ENCODE measurements around the gene KANSL1. TPM values are rescaled to one million over a fixed set of nuclear protein-coding genes. Genes with fewer than 3 reads are reported as not detected.
A peak's percentile ranks its signal among the peaks of the same experiment; 100 is the strongest.

The KANSL1 gene
- total RNA-seq, 1 donor from 2014 or later: 91.5 TPM

DNA sequence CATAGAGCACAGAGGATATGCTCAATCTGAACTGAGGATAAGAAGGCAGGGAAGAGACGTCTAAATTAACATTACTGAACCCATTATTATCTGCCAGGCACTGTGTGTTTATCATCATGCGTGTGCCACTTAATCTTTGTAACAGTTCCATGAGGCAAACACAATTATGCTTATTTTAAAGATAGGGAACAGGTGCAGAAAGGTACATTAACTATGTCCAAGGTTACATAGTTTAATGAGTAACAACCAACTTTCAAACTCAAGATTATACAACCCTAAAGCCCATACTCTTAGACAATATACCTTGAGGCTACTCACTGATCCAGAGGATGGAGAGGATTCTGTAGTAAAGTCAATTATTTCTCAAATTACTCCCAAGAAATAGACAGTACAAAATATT lies 151.0 kb downstream of the KANSL1 start:
- Mint-ChIP-seq H3K4me1 (ENCODE audit: low read depth) (peaks cover 17% of the 10 kb centered on the region), H3K27me3 (ENCODE audit: low read depth) (no peaks in the 10 kb centered on the region), H3K27ac (no peak overlapping the region), H3K4me3 (ENCODE audit: low read depth) (no peak overlapping the region), H3K9me3 (no peaks in the 10 kb centered on the region), H3K36me3 (ENCODE audit: low read depth) (peaks cover 75% of the 10 kb centered on the region)
- intact Hi-C loops (cut with micrococcal nuclease): loop anchor here (5.0 kb wide), 1 partner anchor 170 kb away; no protein-coding TSS in a partner anchor
- no peak for DNase-seq (ENCODE audit: low spot score)

DNA sequence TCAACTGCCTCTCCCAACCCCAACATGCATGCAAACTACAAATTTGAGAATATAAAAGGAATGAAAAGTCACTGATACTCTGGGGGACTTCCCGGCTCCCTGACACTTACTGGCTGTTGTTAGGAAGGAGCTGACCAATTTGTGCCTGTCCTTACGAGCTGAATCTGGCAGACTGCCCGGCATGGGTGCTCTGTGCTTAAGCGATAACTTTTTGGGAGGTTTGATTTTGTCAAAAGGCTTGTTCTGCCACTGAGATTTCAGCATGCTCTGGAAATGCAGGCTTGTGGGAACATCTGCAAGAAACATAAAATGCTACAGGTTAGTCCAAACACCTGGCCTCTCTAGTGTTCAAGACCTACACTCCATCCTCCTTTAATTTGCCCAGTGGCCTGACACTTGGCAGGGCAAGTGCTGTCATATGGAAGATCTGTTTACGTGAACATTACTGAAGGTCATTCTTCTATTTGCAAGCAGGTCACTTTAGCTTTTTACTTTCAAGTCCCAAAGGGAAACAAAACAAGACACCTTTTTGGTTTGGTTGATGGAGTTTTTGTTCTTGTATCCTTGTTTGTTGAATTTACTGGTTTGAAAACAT lies 153.5 kb downstream of the KANSL1 start:
- no peaks in the 10 kb centered on the region for H3K27me3 Mint-ChIP-seq (ENCODE audit: low read depth)
- H3K27ac Mint-ChIP-seq: no peak overlapping the region
- intact Hi-C loops (cut with micrococcal nuclease): loop anchor here (5.0 kb wide), 1 partner anchor 173 kb away; no protein-coding TSS in a partner anchor

DNA sequence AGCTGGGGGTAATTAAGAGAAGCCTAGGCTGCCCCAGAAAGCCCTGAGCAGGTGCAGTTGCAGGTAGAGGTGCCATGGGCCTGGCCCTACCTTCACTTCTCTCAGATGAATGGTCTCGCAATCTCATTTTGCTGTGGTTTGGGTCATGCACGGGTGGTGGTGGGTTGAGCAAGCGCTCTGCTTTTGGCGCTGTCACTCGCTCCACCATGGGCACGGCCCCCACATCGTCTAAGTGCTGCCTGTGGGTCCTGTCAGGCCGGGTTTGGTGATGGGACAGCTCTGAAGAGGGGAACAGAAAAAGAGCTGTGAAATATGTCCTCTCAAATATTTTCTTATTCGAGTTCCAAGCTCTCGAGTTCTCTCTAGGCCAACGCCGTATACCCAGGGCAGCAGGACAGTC lies 154.3 kb downstream of the KANSL1 start:
- Mint-ChIP-seq H3K27ac (no peak overlapping the region), H3K4me3 (ENCODE audit: low read depth) (no peak overlapping the region), H3K9me3 (no peaks in the 10 kb centered on the region), H3K36me3 (ENCODE audit: low read depth) (peaks cover 76% of the 10 kb centered on the region), H3K27me3 (ENCODE audit: low read depth) (no peaks in the 10 kb centered on the region), H3K4me1 (ENCODE audit: low read depth) (peaks cover 18% of the 10 kb centered on the region)
- DNase-seq (ENCODE audit: low spot score): no peak
- intact Hi-C loops (cut with micrococcal nuclease): no loop called here

More for the DNA sequence above, 153.5 kb downstream of the KANSL1 start:
- H3K4me1 Mint-ChIP-seq (ENCODE audit: low read depth): peaks cover 21% of the 10 kb centered on the region
- H3K9me3 Mint-ChIP-seq: no peaks in the 10 kb centered on the region
- H3K4me3 Mint-ChIP-seq (ENCODE audit: low read depth): no peak overlapping the region
- H3K36me3 Mint-ChIP-seq (ENCODE audit: low read depth): peaks cover 76% of the 10 kb centered on the region
- DNase-seq (ENCODE audit: low spot score): no peak

DNA sequence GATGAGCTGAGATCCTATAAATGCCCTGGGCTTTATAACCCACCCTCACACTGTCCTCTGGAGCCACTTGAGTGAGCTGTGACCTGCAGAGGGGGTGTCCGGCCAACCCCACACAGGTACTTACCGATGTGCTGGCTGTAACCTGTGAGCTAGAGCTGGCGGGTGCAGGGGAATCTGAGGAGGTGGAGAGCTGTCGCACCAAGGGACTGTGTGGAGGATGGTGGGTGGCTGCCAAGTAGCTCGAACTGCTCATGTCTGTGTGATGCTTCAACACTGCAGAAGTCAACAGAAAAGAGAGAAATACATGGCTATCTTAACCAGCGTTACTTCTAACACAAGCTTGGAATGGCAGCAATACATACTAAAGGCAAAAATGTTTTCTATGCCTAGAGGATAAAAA lies 154.8 kb downstream of the KANSL1 start:
- no peak for DNase-seq (ENCODE audit: low spot score)
- Mint-ChIP-seq H3K4me1 (ENCODE audit: low read depth) (peaks cover 18% of the 10 kb centered on the region), H3K27ac (peak overlapping the region; percentile 17), H3K9me3 (no peaks in the 10 kb centered on the region), H3K36me3 (ENCODE audit: low read depth) (peaks cover 73% of the 10 kb centered on the region), H3K27me3 (ENCODE audit: low read depth) (no peaks in the 10 kb centered on the region), H3K4me3 (ENCODE audit: low read depth) (no peak overlapping the region)
- intact Hi-C loops (cut with micrococcal nuclease): no loop called here

DNA sequence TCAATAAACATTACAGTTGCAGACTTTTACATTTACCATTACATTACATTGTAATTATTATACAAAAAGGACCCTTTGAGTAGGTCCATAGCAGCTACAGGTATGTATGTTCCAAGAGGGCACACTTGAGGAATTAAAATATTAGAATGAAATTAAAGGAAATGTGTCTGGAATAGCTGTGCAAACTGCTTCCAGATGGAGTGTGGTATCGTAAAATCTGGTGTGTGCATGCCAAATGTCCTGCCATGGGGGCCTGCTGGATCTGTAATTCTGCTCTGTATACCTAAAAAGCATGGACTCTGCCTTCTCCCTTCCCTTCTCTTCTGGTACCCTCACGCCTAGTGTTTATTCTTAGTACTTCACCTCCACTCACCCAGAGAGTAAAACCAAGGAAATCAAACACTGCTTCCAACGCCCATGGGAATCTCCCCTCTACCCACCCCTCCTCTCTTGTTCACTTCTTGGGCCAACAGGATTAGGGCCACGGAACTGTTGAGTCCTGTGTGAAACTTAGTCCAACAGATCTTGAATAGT lies 155.4 kb downstream of the KANSL1 start:
- Mint-ChIP-seq H3K4me1 (ENCODE audit: low read depth) (peaks cover 18% of the 10 kb centered on the region), H3K27ac (no peak overlapping the region), H3K36me3 (ENCODE audit: low read depth) (peaks cover 76% of the 10 kb centered on the region), H3K27me3 (ENCODE audit: low read depth) (no peaks in the 10 kb centered on the region), H3K9me3 (no peaks in the 10 kb centered on the region), H3K4me3 (ENCODE audit: low read depth) (no peak overlapping the region)
- intact Hi-C loops (cut with micrococcal nuclease): no loop called here
- DNase-seq (ENCODE audit: low spot score): no peak

DNA sequence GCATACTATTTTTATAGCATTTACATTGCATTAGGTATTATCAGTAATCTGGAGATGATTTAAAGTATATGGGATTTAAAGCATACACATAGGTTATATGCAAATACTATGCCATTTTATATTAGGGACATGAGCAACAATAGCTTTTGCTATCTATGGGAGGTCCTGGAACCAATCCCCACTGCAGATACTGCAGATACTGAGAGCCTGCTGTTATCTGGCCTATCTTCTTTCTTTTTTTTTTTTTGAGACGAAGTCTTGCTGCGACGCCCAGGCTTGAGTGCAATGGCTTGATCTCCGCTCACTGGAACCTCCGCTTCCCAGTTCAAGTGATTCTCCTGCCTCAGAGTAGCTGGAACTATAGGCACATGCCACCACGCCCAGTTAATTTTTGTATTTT lies 156.7 kb downstream of the KANSL1 start:
- H3K4me1 Mint-ChIP-seq (ENCODE audit: low read depth): peaks cover 18% of the 10 kb centered on the region
- no peak overlapping the region for H3K27ac Mint-ChIP-seq
- peaks cover 82% of the 10 kb centered on the region for H3K36me3 Mint-ChIP-seq (ENCODE audit: low read depth)
- intact Hi-C loops (cut with micrococcal nuclease): no loop called here
- H3K9me3 Mint-ChIP-seq: no peaks in the 10 kb centered on the region
- no peak overlapping the region for H3K4me3 Mint-ChIP-seq (ENCODE audit: low read depth)
- no peaks in the 10 kb centered on the region for H3K27me3 Mint-ChIP-seq (ENCODE audit: low read depth)
- no peak for DNase-seq (ENCODE audit: low spot score)

DNA sequence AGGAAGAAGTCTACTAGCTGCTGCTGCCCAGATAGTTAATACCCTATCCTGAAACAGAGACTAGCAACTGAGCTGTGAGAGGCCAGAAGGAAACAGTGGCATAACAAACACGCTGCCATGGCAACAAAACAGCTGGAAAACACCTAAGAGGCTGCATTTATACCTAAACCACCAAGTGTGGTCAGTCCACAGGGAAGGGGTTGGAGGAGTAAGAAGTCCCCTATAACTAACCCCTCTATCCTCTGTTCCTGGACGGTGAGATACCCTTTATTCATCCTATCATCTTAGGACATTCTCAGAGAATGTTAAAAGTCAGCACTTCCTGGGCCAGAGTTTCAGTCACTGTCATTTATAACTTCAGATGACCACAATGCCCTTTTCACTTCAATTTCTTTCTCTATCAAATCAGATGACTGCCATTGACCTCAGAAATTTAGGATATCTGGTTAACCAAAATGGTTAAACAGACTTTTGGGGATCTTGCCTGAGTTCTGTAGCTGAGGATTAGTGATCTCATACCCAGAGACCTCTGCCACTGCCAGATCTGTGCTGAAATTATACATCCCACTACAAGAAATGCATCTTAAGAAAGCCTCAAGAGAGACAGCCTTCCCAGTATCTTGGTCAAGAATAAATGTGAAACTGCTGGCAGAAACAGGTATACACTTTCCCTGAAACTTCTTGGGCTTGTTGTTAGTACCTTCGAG lies 158.0 kb downstream of the KANSL1 start:
- H3K27ac Mint-ChIP-seq: peak overlapping the region; percentile 59
- no peak overlapping the region for H3K4me3 Mint-ChIP-seq (ENCODE audit: low read depth)
- no peak for DNase-seq (ENCODE audit: low spot score)
- intact Hi-C loops (cut with micrococcal nuclease): loop anchor here (1.0 kb wide), 1 partner anchor 17 kb away; no protein-coding TSS in a partner anchor
- H3K9me3 Mint-ChIP-seq: no peaks in the 10 kb centered on the region
- H3K27me3 Mint-ChIP-seq (ENCODE audit: low read depth): no peaks in the 10 kb centered on the region
- H3K36me3 Mint-ChIP-seq (ENCODE audit: low read depth): peaks cover 83% of the 10 kb centered on the region
- peaks cover 18% of the 10 kb centered on the region for H3K4me1 Mint-ChIP-seq (ENCODE audit: low read depth)

DNA sequence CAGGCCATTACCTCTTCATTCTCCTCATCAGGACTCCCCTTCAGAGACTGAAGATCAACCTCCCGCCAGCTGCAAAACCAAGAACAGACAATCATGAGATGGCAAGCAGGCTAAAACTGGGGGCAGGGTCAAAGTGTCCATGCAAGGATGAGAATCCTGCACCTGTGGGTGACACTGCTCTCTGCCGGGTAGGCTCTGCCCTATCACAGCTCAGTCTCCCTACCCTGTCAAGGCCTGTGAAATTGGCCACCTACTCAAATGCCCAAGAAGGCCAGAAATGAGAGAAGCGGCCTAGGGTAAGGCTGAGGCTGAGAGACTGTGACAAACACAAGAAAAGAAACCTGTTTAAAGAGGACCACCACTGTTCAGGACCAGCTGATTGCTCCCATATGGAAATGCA lies 159.8 kb downstream of the KANSL1 start:
- H3K4me3 Mint-ChIP-seq (ENCODE audit: low read depth): no peak overlapping the region
- intact Hi-C loops (cut with micrococcal nuclease): no loop called here
- no peaks in the 10 kb centered on the region for H3K27me3 Mint-ChIP-seq (ENCODE audit: low read depth)
- peaks cover 81% of the 10 kb centered on the region for H3K36me3 Mint-ChIP-seq (ENCODE audit: low read depth)
- DNase-seq (ENCODE audit: low spot score): no peak
- H3K9me3 Mint-ChIP-seq: no peaks in the 10 kb centered on the region
- H3K4me1 Mint-ChIP-seq (ENCODE audit: low read depth): peaks cover 22% of the 10 kb centered on the region
- no peak overlapping the region for H3K27ac Mint-ChIP-seq

DNA sequence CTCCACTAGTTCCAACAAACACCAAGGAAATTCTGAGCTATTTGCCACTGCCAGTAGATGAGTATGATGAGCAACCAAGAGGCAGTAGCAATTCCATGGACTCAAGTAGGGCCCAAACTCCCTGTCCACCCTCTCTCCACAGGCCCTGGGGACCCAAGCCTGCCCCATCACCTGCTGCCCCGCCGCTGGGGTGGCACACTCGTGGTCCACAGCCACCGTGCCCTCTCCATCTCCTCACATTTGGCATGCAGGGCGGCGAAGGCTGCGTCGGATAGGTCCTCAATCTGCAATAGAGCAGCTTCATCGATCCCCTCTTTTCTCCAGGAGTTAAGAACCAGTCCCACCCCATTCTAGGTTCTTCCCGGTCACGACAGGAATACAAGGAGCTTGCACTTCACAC lies 160.3 kb downstream of the KANSL1 start:
- H3K27ac Mint-ChIP-seq: no peak overlapping the region
- intact Hi-C loops (cut with micrococcal nuclease): no loop called here
- no peak overlapping the region for H3K4me3 Mint-ChIP-seq (ENCODE audit: low read depth)
- no peaks in the 10 kb centered on the region for H3K9me3 Mint-ChIP-seq
- peaks cover 76% of the 10 kb centered on the region for H3K36me3 Mint-ChIP-seq (ENCODE audit: low read depth)
- peaks cover 22% of the 10 kb centered on the region for H3K4me1 Mint-ChIP-seq (ENCODE audit: low read depth)
- no peak for DNase-seq (ENCODE audit: low spot score)
- no peaks in the 10 kb centered on the region for H3K27me3 Mint-ChIP-seq (ENCODE audit: low read depth)

DNA sequence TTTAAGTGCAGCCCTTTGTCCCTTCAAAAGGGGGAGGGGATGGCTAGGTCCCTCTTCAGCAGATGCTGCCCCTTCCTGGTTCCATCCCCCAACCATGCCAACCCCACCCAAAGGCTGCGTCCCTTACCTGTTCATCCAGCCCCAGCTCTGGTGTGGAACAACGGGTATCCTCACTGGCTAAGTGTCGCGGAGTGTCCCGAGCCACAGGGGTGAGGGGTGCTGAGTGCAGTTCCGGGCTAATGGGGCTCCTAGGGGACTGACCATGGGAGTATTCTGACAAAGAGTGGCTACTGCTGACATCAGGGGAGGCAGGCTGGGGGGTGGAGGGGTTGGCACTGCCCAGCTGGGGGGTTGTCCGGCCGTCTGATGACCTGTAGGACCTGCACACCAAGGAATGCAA lies 161.3 kb downstream of the KANSL1 start:
- no peak for DNase-seq (ENCODE audit: low spot score)
- no peaks in the 10 kb centered on the region for H3K27me3 Mint-ChIP-seq (ENCODE audit: low read depth)
- H3K36me3 Mint-ChIP-seq (ENCODE audit: low read depth): peaks cover 71% of the 10 kb centered on the region
- no peaks in the 10 kb centered on the region for H3K9me3 Mint-ChIP-seq
- H3K4me3 Mint-ChIP-seq (ENCODE audit: low read depth): no peak overlapping the region
- no peak overlapping the region for H3K27ac Mint-ChIP-seq
- peaks cover 22% of the 10 kb centered on the region for H3K4me1 Mint-ChIP-seq (ENCODE audit: low read depth)
- intact Hi-C loops (cut with micrococcal nuclease): no loop called here

DNA sequence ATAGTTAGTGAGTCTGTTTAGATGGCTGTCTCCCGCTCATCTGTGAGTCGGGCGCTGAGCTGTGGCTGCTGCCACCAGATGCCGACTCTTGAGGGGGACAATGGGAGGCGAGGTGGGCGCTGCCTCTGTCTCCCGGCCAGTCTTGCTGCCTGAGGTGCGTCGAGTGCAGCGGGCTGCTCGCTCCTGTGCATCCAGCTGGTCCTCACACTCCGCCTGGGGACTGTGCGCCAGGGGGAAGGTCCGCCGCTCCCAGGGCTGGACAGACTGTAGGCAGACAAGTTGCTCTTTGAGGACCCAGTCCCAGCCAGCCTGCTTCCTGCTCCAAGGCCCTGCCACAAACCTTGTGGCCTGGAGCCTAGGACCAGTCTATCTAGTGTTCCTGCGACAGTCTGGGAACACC lies 161.8 kb downstream of the KANSL1 start:
- Mint-ChIP-seq H3K36me3 (ENCODE audit: low read depth) (peaks cover 67% of the 10 kb centered on the region), H3K4me3 (ENCODE audit: low read depth) (no peak overlapping the region), H3K27ac (no peak overlapping the region), H3K4me1 (ENCODE audit: low read depth) (peaks cover 22% of the 10 kb centered on the region), H3K27me3 (ENCODE audit: low read depth) (no peaks in the 10 kb centered on the region), H3K9me3 (no peaks in the 10 kb centered on the region)
- DNase-seq (ENCODE audit: low spot score): no peak
- intact Hi-C loops (cut with micrococcal nuclease): no loop called here

DNA sequence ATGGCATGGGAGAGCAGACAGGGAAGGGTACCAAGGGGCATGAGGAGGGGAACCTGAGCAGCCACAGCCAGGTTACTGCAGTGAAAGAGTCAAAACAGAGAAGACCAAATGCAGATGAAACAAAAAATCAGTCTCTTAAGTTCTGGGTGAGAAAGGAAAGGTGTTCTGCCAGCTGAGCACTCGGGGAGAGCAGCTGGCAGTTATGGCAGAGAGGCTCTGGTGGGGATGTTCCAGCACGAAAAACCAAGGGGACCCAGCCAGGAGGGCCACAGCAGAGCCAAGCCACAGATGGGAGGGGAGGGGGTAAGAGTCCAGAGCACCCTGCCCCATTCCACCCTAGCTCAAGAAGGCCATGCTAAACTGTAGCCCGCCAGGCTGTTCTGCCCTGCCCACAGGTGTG lies 162.5 kb downstream of the KANSL1 start:
- Mint-ChIP-seq H3K27ac (peak overlapping the region; percentile 69), H3K9me3 (no peaks in the 10 kb centered on the region), H3K27me3 (ENCODE audit: low read depth) (no peaks in the 10 kb centered on the region), H3K4me1 (ENCODE audit: low read depth) (peaks cover 18% of the 10 kb centered on the region), H3K4me3 (ENCODE audit: low read depth) (no peak overlapping the region), H3K36me3 (ENCODE audit: low read depth) (peaks cover 62% of the 10 kb centered on the region)
- intact Hi-C loops (cut with micrococcal nuclease): no loop called here
- no peak for DNase-seq (ENCODE audit: low spot score)

DNA sequence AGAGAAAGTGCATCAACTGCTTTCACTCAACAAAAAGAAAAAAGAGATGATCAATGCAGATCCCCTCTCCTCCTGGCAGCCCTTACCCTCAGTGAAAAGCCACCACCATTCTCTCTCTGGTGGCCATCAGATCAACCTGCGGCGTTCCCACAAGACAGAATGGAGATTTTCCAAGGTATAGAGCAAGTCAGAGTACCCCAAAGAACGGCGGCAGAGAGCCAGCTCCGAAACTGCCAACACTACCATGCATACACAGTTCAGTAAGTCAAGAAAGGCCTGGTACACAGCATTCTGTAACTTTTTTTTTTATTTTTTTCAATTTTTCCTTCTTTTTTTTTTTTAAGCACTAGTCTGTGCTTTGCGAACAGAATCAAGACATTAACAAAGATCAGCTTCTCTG lies 163.6 kb downstream of the KANSL1 start:
- Mint-ChIP-seq H3K36me3 (ENCODE audit: low read depth) (peaks cover 53% of the 10 kb centered on the region), H3K27me3 (ENCODE audit: low read depth) (no peaks in the 10 kb centered on the region), H3K4me3 (ENCODE audit: low read depth) (no peak overlapping the region), H3K9me3 (no peaks in the 10 kb centered on the region), H3K4me1 (ENCODE audit: low read depth) (peaks cover 8% of the 10 kb centered on the region), H3K27ac (peak overlapping the region; percentile 13)
- no peak for DNase-seq (ENCODE audit: low spot score)
- intact Hi-C loops (cut with micrococcal nuclease): no loop called here
